Retinal pigment epithelial cell (primary cell): Measurements from ENCODE around the gene ZNF783.

Experiments used
- DNase-seq: peaks from one replicate; pipeline ENCODE4 v3.0.0-alpha.2; 2010; ENCODE audit warnings: low read depth
- H3K4me3 ChIP-seq: 2 replicates; pipeline ENCODE4 v1.5.1; 2011; ENCODE audit warnings: mild to moderate bottlenecking, low read length, control low read depth, moderate library complexity
- TF ChIP-seq, protein P1 (sequence below): conservative IDR thresholded peaks from 2 replicates; pipeline ENCODE4 v1.5.1; 2011; ENCODE audit warnings: low read depth, low read length, control low read depth, inconsistent platforms

ZNF783 gene

DNA sequence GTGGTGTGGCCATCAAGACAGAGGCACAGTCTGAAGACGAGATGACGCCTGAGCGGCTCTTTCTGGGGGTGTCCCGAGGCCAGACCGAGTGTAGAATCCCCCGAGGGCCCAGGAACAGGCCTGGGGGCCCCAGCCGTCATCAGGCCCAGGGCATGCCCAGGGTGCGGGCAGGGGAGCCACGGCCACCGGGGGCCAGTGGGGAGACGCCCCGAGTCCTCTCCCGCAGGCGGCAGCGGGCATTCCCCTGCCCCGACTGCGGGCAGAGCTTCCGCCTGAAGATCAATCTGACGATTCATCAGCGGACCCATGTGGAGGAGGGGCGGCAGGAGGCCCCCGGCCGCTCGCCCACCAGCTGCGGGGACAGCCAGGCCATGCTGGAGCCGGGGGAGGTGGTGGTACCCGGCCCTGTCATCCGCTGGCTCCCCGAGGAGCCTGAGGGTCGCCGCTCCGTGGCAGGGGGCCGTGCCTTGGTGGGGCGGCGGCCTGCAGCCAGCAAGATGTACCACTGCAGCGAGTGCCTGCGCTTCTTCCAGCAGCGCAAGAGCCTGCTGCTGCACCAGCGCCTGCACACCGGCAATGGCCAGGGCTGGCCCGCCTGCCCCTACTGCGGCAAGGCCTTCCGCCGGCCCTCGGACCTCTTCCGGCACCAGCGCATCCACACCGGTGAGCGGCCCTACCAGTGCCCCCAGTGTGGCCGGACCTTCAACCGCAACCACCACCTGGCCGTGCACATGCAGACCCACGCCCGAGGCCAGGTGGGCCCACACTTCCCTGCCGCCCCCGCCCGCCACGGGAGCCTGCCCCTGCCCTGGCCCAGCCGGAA is 19.7 kb downstream of the ZNF783 start:
- DNase-seq: no peak
- TF ChIP-seq, protein P1, sequence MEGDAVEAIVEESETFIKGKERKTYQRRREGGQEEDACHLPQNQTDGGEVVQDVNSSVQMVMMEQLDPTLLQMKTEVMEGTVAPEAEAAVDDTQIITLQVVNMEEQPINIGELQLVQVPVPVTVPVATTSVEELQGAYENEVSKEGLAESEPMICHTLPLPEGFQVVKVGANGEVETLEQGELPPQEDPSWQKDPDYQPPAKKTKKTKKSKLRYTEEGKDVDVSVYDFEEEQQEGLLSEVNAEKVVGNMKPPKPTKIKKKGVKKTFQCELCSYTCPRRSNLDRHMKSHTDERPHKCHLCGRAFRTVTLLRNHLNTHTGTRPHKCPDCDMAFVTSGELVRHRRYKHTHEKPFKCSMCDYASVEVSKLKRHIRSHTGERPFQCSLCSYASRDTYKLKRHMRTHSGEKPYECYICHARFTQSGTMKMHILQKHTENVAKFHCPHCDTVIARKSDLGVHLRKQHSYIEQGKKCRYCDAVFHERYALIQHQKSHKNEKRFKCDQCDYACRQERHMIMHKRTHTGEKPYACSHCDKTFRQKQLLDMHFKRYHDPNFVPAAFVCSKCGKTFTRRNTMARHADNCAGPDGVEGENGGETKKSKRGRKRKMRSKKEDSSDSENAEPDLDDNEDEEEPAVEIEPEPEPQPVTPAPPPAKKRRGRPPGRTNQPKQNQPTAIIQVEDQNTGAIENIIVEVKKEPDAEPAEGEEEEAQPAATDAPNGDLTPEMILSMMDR: no peak
- H3K4me3 ChIP-seq: no peak overlapping the region

GRCh38 chr7:149282331-149282655 is 20.3 kb downstream of the ZNF783 start:
- H3K4me3 ChIP-seq: no peak overlapping the region
- no peak for DNase-seq
- TF ChIP-seq, protein P1: no peak

GRCh38 chr7:149283321-149283720 is 21.3 kb downstream of the ZNF783 start:
- no peak for DNase-seq
- TF ChIP-seq, protein P1: no peak
- H3K4me3 ChIP-seq: no peak overlapping the region

DNA sequence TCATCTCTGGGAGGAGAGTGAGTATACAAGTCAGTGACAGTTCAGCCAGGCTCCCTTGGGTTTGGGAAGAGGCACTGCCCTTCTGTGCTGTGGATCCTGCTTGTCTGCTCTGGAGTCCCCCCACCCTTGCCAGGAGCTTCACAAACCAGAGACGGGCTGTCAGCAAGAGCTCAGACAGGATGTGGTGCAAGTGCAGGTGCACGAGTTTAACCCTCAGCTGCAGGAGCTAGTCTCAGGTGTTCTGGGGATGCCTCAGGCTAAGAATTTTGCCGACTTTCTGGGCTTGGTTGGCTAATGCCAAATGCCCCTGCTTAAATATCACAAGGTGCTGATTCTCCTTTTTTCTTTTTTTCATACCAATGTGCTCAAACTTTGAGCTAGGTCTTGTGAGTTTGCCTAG is 22.3 kb downstream of the ZNF783 start:
- no peak overlapping the region for H3K4me3 ChIP-seq
- DNase-seq: no peak

DNA sequence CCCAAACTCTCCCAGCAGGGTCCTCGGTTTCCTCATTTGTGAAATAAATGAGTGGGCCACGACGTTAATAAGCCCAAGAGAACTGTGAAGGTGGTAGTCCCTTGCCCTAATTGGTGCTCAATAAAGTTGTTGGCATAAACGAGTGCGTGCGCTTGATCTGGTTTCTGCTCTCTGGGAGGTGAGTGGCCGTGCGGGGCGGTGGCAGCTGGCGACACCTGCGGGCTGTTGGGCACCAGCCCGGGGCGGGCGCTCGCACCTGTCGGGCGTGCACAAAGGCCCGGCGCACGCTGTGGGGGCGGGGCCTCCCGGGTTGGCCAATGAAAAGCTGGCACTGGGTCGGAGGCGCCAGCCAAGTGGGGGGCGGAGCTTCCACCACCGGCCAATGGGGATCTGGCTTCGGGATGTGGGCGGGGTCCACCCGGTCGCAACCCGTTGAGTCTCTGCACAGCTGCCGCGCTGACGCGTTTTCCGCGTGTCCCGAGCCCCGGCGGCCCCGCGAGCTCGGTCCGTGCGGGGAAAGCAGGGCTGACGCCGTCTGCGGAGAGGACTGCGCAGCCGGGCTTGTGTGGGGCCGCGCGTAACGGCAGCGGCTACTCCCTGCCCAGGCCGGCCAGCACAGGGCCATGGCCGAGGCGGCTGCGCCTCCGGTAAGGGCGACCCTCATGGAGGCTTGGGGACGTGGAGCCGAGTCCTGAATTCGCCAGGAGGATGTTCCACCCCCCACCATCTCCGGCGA is 23.0 kb downstream of the ZNF783 start:
- TF ChIP-seq, protein P1: no peak
- peak overlapping the region; percentile 73 for H3K4me3 ChIP-seq
- DNase-seq: peak; percentile 60

More for the DNA sequence above, 22.3 kb downstream of the ZNF783 start:
- TF ChIP-seq, protein P1: no peak

DNA sequence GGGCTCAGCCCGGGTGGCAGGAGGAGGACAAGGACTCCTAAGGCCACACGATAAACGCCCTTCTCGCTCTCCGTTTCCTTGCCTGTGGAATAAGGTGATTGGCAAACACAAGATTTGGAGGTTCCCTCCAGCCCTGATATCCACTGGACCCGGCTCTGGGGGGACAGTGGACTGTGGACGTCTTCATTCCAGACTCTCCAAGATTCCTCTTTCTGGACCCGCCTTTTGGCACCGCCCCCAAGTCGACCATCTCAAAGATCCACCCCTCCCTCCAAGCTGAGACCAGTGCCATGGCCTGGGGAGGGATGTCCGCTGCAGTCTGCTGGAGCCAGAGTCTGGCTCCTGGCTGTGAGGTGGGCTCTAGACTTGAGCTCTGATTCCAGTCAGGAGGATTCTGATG is 23.6 kb downstream of the ZNF783 start:
- H3K4me3 ChIP-seq: peak overlapping the region; percentile 73
- DNase-seq: no peak
- TF ChIP-seq, protein P1: no peak

- DNase-seq: no peak
- TF ChIP-seq, protein P1: no peak
- H3K4me3 ChIP-seq: no peak overlapping the region
These were observed 24.9 kb downstream of the ZNF783 start for GRCh38 chr7:149286811-149287400.
